Suppressor macrophage treated with lipopolysaccharide for 1 hour (primary cell): ENCODE measurements around the gene GNG12.
A peak's percentile ranks its signal among the peaks of the same experiment; 100 is the strongest.
"Not testable (repeated sequence)": the region's sequence is repeated elsewhere in the genome, so short reads cannot be mapped to it uniquely, and the experiment has no call there.

Experiments
- DNase-seq, 3 donors: peaks; one replicate each; pipeline ENCODE4 v3.0.0-alpha.2; 2020 to 2022

GNG12 gene

DNA sequence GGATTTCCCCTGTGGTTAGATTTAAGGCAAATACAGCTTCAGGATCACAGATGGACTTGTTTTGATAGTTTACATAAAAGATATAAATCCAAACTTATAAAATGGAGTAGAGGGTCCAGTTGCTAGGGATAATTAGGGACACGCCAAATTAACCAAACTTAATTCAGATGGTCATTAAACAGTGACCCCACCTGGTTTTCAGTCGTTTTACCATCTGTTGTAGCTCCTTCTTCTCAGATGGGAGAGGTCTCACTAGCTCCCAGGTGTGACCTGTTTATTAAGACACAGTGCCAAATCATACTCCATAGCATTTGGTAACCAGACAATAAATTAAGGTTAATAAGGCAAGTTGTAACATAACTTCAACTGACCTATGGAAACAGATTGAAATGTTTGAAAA is 156.3 kb downstream of the GNG12 start:
- DNase-seq: no peak

DNA sequence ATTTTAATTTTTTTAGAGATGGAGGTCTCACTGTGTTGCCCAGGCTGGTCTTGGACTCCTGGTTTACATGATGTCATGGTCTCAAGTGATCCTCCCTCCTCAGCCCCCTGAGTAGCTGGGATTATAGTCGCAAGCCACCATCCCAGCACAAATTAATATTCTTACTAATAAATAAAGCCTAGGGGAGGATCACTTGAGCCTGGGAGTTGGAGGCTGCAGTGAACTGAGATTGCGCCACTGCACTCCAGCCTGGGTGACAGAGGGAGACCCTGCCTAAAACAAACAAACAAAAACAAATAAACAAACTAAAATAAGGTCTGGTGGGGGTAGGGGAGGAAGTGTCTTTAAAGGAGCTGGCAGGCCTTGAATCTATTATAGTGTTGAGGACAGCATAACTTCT is 157.0 kb downstream of the GNG12 start:
- no peak for DNase-seq

DNA sequence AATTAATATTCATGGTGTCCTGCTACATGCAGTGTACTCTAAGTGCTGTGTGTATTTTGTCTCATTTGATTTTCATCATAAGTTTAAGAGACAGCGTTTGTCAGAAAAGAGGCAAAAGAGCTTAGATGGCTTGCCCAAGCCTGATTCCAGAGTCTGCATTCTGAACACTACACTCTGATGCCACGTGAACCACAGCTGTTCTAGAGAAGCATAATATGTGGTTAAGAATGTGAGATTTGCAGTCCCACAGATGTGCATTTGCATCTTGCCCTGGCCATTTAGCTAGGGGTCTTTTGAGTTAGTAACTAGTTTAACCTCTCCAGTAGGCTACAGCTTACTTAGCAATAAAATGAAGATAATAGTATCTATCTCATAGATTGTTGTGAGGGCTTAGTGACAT is 157.5 kb downstream of the GNG12 start:
- DNase-seq: no peak

DNA sequence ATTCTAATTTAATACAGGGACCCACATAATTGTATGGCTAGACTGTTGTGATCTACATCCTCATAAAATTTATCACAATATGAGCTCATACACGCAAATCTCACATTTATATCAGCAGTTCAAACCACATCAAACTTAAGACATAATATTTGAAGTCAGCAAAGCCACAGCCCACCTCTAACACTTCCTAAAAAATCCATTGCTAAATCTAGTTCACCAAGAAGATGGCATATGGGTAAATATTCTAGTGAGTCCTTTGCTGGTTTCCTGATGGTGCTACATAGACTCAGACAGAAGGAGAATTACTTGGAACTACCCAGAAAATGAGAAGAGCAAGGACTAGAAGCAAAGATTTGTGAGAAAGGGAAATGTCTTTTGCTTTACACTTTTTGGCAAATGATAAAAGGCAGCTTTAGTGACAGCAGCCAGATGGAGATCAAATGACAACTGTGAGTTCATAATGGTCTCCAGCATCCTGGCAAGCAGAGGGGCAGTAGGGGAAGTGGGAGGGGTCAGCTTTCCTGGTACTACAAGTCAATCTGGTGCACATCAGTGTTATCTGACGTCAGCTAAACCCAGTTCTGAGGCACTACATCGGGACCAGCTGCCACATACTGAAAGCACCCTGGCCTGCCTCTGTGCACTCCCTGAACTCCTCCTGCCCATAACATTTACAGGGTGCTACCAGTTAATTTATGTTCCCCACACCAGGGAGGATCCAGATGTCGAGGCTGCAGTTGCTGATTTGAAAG is 158.8 kb downstream of the GNG12 start:
- DNase-seq: no peak

DNA sequence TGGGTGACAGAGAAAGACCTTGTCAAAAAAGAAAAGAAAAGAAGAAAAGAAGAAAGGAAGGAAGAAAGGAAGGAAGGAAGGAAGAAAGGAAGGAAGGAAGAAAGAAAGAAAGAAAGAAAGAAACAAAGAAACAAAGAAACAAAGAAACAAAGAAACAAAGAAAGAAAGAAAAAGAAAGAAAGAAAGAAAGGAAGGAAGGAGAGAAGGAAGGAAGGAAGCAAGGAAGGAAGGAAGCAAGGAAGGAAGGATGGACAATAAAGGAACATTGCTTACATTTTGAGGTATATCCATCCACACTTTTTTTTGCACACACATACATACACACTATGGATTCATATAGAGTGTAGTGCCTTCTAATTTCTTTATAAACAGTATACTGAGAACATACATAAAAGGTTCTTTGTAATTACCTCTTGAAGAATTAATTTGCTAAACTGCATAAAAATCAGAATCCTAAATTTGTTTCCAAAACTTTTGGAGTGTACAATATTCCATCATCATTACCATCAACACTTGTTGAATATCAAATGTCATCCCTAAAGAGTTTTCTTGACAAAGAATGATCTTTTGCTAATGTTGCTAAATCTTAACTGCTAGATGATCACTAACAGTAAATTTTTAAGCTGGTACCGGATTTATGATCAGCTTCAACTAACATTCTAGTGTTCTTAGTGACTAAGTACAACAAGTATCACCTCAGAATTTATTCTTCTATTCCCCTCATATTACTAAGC is 159.6 kb downstream of the GNG12 start:
- no peak for DNase-seq

DNA sequence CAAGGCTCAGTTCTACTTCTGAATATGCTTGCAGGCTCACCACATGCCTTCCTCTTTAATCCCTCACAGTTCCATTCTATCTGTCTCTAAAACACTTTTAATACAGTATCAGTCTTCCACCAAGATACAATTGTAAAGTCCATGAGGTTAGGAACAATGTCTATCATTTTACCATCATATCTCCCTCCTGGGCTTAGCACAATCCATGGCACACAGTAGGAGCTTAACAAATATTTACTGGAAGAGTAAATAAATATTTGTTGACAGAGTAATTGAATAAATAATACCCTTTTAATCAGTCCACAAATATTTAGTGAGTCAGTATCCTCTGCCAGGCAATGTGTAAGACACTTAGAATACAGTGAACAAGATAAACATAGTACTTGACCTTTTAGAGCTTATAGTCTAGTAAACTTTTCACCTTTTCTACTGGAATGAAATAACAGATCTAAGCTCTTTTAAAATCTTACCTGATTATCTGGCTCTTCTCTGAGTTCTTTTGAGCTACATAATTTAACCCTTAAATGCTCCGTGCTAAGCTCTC is 160.9 kb downstream of the GNG12 start:
- DNase-seq: no peak

DNA sequence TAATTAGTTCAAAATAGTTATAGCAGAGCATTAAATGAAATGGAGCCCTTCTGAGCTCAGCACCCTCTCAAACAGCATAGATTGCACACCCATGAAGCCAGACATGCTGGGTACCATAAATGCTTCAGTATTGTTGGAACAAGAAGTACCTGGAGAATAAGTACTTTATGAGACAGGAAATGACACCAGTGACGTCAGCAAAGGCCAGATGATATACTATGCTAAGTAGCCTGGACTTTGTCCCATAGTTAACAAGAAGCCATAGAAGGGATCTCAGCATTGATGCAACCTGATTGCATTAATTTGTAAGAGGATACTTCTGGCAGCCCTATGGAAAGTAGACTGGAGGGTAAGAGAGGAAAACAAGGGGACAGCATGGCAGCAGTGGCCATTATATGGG is 164.6 kb downstream of the GNG12 start:
- DNase-seq: no peak

DNA sequence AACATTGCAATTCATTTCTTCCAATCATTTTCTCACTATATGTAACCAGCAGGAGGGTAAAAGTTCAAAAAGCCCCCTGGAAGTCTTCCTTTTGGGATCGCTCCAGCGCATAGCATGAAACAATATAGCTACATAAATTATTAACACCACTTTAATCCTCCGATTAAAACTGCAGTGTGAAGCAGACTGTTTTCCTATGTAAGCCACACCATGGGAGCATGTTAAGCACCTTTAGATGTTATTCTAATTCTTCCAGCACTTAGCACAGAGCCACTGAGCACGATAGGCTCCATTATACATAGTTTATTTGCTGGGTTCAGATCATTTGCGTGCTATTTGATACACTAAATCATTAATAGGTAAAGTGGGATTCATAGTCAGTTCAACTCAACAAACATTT is 166.6 kb downstream of the GNG12 start:
- no peak for DNase-seq

DNA sequence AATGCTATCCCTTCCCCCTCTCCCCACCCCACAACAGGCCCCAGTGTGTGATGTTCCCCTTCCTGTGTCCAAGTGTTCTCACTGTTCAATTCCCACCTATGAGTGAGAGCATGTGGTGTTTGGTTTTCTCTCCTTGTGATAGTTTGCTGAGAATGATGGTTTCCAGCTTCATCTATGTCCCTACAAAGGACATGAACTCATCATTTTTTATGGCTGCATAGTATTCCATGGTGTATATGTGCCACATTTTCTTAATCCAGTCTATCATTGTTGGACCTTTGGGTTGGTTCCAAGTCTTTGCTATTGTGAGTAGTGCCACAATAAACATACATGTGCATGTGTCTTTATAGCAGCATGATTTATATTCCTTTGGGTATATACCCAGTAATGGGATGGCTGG is 168.0 kb downstream of the GNG12 start:
- DNase-seq: not testable (repeated sequence)

DNA sequence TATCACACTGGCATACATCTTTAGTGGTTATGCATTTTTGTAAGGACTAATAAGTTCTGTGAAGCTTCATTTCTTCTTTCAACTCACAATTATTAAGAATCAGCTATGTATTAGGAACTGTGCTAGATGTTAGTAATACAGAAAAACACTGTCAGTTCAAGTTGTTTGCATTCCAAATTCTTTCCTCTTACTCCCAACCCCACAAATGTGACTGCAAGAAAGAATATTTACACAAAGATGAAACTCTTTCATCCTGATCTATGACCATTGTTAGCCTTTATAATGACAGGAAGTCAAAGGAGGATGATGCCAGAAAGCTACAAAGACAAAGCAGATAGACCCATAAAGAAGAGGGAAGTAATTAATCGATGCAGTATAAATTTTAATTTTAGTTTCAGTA is 169.2 kb downstream of the GNG12 start:
- DNase-seq: no peak

DNA sequence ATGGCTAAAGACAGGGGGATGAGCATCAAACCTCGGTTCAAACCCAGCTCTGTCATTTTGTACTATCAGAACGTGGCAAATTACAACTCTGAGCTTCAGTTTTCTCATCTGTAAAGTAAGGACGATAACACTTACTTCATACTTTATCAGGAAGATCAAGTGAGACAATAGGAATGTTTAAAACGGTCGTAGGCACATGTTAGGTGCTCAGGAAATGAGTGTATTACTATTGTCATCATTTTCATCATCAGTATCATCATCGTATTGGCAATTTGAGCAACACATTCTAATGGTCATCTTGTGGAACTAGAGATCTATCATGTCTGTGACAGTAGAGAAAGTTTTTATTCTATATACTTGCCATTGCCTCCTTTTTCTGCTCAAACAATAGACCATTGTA is 170.4 kb downstream of the GNG12 start:
- DNase-seq: no peak

DNA sequence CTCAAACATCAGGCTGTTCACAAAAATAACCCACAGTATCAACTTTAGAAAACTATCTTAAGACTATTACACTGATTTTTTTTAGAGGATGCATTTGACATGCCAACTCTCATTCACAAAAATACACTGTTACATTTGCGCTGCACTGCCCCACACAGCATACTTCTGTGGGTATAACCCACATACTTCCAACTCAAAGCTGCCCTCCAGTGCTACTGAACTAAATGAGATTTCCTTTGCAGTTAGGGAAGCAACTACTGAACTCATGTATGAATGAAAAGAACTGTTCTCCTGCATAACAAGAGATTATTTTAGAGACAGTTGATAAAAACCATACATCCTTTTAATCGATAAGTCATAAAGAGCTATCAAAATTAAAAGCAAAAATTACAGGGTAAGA is 174.0 kb downstream of the GNG12 start:
- DNase-seq: no peak

DNA sequence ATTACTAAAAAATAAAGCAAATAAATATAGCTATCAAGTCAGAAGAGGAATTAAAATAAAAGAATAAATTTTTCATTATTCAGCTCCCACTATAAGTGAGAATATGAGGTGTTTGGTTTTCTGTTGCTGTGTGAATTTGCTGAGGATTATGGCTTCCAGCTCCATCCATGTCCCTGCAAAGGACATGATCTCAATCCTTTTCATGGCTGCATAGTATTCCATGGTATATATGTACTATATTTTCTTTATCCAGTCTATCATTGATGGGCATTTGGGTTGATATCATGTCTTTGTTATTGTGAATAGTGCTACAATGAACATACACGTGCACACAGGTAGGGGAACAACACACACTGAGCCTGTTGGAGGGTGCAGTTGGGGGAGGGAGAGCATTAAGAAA is 176.1 kb downstream of the GNG12 start:
- DNase-seq: not testable (repeated sequence)

DNA sequence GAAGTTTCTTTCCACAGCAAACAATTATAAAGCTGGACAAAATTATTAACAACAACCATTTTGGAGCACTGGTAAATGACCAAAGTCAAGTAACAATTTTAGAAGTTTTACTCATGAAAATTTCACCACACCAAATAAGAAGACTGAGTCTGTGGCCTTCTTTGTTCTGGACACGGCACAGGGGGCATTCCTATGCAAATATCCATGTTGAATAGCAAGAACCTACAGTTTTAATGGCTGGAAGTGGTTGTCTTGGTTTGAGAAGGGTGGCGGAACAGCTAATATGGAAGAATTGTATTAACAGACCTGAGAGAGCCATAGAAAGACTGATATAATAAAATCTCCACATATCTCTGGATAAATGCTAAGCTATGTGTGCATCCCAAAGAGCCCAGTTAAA is 177.7 kb downstream of the GNG12 start:
- DNase-seq: no peak

DNA sequence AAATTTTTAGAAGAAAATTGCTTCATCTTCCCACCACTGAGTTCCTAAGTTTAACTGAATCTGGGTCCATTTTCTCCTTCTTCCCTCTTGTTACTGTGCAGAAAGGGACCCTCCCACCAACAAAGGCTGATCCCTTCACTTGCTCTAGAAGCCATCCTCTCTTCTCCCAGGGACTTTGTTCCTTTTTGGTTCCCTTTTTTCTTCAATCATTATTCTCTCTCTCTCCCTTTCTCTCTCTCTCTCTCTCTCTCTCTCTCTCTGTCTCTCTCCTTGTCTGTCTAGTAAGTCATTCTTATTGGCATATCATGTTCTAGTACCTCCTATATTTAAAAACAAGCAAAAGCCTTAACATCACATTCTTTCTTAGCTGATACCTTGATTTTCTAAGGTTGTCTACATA is 180.0 kb downstream of the GNG12 start:
- DNase-seq: peak in 2 of 3 donors; percentile 30 to 34

DNA sequence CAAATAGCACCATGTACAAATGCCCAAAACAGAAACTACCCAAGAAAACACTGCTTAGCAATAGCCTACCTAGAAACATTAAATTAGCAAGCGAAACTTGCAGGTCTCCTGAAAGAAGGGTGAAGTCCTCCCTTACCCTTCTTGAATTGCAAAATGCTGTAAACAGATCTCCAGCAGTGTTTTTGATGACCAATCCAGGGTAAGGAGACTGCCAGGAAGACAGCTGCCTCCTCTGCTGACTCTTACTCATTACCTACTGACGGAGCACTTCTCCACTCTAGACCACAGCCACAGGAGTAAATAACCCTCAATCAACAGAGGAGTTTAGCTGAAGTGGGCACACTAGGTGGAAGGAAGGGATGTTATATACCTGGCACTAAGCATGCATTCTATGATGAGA is 180.5 kb downstream of the GNG12 start:
- peak; percentile 67 to 71 (median 70) for DNase-seq
